HG03139 (cell line): ENCODE results near the gene BIRC3.
"Not testable (repeated sequence)": the region's sequence is repeated elsewhere in the genome, so short reads cannot be mapped to it uniquely, and the experiment has no call there.

Experiments used
- ATAC-seq: cut with Tn5 transposase; IDR thresholded peaks from one replicate; pipeline ENCODE4 v1.9.1; 2021; ENCODE audit not compliant: unreplicated experiment

The BIRC3 gene

DNA sequence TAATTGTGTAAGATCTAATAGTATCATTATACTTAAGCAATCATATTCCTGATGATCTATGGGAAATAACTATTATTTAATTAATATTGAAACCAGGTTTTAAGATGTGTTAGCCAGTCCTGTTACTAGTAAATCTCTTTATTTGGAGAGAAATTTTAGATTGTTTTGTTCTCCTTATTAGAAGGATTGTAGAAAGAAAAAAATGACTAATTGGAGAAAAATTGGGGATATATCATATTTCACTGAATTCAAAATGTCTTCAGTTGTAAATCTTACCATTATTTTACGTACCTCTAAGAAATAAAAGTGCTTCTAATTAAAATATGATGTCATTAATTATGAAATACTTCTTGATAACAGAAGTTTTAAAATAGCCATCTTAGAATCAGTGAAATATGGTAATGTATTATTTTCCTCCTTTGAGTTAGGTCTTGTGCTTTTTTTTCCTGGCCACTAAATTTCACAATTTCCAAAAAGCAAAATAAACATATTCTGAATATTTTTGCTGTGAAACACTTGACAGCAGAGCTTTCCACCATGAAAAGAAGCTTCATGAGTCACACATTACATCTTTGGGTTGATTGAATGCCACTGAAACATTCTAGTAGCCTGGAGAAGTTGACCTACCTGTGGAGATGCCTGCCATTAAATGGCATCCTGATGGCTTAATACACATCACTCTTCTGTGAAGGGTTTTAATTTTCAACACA lies 6.4 kb downstream of the BIRC3 start:
- ATAC-seq = no peak

DNA sequence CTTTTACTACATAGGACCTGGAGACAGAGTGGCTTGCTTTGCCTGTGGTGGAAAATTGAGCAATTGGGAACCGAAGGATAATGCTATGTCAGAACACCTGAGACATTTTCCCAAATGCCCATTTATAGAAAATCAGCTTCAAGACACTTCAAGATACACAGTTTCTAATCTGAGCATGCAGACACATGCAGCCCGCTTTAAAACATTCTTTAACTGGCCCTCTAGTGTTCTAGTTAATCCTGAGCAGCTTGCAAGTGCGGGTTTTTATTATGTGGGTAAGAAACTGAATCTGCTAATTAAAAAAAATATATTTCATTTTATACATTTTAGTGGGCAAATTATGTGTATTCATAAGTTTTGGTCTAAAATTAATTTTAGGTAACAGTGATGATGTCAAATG lies 7.8 kb downstream of the BIRC3 start:
- no peak for ATAC-seq

GRCh38 chr11:102328748-102329147 lies 11.5 kb downstream of the BIRC3 start:
- ATAC-seq = no peak

DNA sequence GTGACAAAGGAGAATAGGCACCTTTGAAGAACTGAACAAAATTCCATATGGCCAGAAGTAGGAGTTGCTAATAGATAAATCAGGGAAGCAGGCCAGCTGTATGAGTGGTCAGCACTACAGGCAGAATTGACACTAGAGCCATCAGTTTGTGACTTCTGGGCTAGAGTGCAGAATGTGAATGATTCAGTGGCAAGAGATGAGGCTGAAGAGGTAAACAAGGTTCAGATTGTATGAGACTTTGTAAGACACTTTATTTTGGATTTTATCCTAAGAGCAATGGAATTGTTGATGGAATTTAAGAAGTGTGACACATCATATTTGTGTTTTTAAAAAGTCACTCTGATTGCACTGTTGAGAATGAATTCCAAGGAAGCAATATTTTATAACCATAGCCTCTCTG lies 12.9 kb downstream of the BIRC3 start:
- ATAC-seq = no peak

GRCh38 chr11:102331341-102331740 lies 14.1 kb downstream of the BIRC3 start:
- ATAC-seq = no peak

GRCh38 chr11:102332611-102332994 lies 15.3 kb downstream of the BIRC3 start:
- ATAC-seq = no peak

GRCh38 chr11:102338479-102339010 lies 21.3 kb downstream of the BIRC3 start:
- ATAC-seq = no peak

DNA sequence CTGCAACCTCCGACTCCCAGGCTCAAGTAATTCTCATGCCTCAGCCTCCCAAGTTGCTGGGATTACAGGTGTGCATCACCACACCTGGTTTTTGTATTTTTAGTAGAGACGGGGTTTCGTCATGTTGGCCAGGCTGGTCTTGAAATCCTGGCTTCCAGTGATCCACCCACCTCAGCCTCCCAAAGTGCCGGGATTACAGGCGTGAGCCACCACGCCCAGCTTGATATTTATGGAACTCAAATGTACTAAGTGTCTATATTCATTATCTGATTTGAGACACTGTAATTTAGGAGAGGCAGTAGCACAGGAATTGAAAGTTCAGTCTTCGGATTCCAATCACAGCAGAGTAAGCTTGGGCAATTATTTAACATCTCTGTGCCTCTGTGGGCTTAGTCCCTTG lies 24.0 kb downstream of the BIRC3 start:
- ATAC-seq = not testable (repeated sequence)

DNA sequence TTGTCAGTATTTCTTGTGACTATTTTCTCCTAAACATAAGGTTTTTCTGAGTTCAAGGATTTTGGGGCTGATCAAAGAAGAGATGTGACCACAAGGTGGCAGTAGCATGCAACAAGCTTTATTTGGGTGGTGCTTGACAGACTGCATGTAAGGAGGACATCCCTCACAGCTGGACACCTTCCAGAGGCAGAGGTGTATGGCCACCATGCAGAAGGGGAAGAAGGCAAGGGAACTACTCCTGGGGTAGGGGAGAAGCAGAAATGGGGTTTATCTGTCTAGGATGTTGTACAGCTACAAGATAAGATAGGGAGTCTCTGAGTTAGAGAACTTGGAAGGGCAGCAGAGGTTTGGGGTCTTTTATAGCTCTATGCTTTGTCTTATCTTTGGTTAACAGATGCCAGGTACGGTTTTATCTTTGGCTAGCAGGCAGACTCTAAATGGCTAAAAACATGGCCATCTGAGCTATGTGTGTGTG lies 24.6 kb downstream of the BIRC3 start:
- no peak for ATAC-seq

DNA sequence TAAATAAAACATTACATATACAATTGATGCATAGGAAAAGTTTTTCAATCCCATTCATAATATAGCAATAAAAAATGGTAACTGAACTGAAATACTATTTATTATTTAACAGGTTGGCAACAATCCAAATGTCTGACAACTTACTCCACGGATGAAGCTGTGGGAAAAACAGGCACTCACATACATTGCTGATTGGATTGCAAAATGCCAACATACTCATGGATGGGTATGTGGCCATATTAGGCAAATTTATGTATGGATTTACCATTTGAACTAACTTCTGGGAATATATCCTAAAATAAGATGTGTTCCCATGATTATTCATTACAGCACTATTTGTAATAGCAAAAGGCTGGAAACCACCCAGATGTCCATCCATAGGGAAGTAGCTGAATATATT lies 26.5 kb downstream of the BIRC3 start:
- ATAC-seq = no peak

GRCh38 chr11:102345904-102346303 lies 28.6 kb downstream of the BIRC3 start:
- ATAC-seq = no peak

GRCh38 chr11:102346456-102346747 lies 29.1 kb downstream of the BIRC3 start:
- no peak for ATAC-seq

- ATAC-seq = peak; percentile 89
Measured at GRCh38 chr11:102346748-102347461, 29.6 kb downstream of the BIRC3 start, which contains the start of gene BIRC2. TSS of gene BIRC2 (plus strand) at chr11:102347214. CDS start at chr11:102349855, 2,641 bp downstream.

- ATAC-seq = no peak
Measured at GRCh38 chr11:102347462-102348370, 30.4 kb downstream of the BIRC3 start.

DNA sequence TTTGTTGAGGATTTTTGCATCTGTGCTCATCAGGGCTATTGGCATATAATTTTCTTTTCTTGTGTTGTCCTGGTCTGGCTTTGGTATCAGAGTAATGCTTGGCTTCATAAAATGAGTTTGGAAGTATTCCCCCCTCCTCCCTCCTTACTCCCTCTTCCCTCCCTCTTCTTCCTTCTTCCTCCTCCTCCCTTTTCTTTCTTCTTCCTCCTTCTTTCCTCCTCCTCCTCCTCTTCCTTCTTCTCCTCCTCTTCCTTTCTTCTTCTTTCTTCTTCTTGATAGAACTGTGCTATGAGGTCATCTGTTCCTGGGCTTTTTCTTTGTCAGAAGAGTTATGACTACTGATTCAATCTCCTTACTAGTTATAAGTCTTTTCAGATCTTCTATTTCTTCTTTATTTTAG lies 39.8 kb downstream of the BIRC3 start:
- ATAC-seq = no peak

DNA sequence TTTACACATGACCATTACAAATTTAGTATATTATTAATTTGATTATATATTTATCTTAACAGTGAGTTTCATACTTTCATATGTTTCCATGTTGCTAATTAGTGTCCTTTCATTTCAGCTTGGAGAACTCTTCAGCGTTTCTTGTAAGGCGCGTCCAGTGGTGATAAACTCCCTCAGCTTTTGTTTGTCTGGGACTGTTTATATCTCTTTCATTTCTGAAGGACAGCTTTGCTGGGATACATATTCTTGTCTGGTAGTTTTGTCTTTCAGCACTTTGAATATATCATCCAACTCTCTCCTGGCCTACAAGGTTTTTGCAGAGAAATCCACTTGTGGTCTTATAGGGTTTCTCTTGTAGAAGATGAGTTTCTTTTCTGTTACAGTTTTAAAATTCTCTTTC lies 42.1 kb downstream of the BIRC3 start:
- no peak for ATAC-seq

DNA sequence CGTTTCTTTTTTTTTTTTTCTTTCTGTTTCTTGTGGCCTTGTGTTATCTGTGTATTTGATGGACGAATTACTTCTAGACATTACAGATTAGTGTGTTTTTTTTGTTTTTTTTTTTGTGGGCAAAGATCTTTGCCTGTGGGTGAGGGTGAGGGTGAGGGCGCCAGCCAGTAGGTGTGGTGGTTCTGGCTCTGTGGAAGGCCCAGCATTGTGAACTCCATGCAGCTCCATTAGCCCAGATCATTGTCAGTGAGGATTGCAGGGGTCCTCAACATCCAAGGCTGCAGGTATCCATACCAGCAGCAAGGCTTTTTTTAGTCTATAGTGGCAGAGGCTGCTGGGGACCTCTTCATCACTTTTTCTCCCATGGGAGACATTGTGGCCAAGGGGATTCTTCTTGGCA lies 43.4 kb downstream of the BIRC3 start:
- no peak for ATAC-seq

- peak; percentile 96 for ATAC-seq
Measured at GRCh38 chr11:102361086-102362031, 44.1 kb downstream of the BIRC3 start.

- ATAC-seq = no peak
Measured at GRCh38 chr11:102364991-102365390, 47.7 kb downstream of the BIRC3 start.

DNA sequence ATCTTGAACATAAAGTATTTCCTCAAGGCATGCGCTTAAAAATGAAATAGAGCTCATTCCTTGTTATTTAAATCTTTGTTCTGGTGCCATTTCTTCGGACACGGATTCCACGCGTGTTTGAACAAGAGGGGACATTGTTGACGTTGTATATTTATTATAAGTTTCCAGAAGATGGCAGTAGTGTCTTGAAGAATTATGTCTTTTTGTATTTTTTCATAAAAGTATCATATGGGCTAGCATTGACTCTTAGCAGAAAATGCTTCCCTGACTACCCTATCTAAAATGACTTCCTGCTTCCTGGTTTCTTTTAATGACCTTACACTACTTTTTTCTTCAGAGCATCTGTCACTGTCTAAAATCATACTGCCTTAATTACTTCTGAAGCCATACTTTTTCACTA lies 50.1 kb downstream of the BIRC3 start:
- ATAC-seq = no peak
